Esophagus muscularis mucosa (tissue), 3 donors: ENCODE data around the gene STK4.

Experiments
- CTCF ChIP-seq, 3 experiments: fragments of 200-600 bp in 2 of 3; fragments of 450-650 bp in 1 of 3; sonication (generic) in 2 of 3; IDR thresholded peaks; one replicate each; pipeline ENCODE4 v1.5.1; 2017 to 2019; ENCODE audit warnings: antibody characterized with exemption in 3 of 3, mild to moderate bottlenecking in 2 of 3, moderate library complexity in 1 of 3
- POLR2AphosphoS5 ChIP-seq, 2 donors: sonication (generic); formaldehyde crosslinking; IDR thresholded peaks; one replicate each; pipeline ENCODE4 v1.6.1; 2017; ENCODE audit warnings: antibody characterized with exemption in 2 of 2

GRCh38 chr20:45082468-45082867, 116.2 kb downstream of the STK4 start:
- TF ChIP-seq CTCF (IDR thresholded peaks at IDR 0.05), result no peak
- no peak for TF ChIP-seq POLR2AphosphoS5 (IDR thresholded peaks at IDR 0.05)
